HTR-8/SVneo (cell line): Measurements from ENCODE around the gene CD248.
"Not testable (repeated sequence)": the region's sequence is repeated elsewhere in the genome, so short reads cannot be mapped to it uniquely, and the experiment has no call there.

Experiments used
- DNase-seq: peaks from one replicate; pipeline ENCODE4 v3.0.0; 2011; ENCODE audit warnings: low spot score, mixed read lengths; ENCODE audit not compliant: insufficient read length
- FAIRE-seq: peaks from 2 replicates; lab custom pipeline; 2011; peaks lifted over from hg19 to GRCh38; lab: Jason Lieb, UNC

The CD248 gene

GRCh38 chr11:66279092-66279734, 37.6 kb downstream of the CD248 start:
- DNase-seq (no peak), FAIRE-seq (peak; percentile 81)

- DNase-seq, result no peak
- FAIRE-seq, result no peak
Measured at GRCh38 chr11:66278363-66279091, 38.3 kb downstream of the CD248 start.

DNA sequence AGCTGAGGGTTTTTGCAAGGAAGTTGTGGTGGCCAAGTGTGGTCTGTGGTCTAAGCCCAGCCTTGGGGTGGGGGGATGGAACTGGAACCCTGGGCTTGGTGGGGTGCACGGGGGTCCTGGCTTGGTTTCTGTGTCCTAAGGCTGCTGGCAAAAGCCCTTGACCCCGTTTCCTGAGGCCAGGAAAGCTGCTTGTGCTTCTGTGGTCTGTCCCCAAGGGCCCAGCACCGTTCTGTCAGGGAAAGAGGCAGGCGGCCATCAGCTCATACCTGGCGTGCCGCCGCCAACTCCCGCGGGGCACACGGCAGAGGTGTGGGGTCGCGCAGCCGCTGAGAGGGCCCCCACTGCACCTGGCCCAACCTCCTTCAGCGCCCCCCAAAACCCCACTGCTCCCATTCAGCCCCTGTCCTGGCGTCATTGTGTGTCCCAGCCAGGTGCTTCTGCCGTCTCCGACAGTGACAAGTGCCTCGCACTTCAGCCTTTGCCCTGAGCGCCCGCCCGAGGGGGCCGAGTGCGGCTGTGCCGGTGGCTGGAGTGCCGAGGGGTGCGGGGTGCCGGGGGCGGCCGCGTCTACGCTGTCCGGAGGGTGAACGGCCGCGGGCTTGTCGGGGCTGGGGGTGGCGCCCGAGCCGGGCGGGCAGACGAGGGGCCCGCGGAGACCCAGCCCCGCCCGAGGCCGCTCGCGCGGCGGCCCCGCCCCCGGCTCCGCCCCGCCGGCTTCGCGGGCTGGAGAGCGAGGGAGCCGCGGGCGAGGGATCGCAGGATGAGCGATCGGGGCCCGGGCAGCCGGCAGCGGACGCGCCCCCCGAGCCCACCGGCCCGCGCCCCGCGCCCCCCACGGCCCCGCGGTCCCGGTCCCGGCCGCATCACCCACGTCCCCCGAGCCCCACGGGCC, 39.1 kb downstream of the CD248 start, which contains the start of gene CNIH2:
Gene CNIH2 (plus strand): TSS at position 705 of the 892 bp plus-strand sequence. CDS start 282 bp downstream, outside the sequence.
- FAIRE-seq (peak; percentile 94), DNase-seq (peak; percentile 79)

DNA sequence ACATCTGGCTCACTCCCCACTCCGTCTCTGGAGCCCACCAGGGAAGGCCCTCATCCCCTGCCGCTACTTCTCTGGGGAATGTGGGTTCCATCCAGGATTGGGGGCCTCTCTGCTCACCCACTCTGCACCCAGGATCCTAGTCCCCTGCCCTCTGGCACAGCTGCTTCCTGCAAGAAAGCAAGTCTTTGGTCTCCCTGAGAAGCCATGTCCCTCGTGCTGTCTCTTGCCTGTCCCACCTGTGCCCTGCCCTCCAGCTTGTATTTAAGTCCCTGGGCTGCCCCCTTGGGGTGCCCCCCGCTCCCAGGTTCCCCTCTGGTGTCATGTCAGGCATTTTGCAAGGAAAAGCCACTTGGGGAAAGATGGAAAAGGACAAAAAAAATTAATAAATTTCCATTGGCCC, 39.8 kb downstream of the CD248 start:
- peak; percentile 42 for FAIRE-seq

DNA sequence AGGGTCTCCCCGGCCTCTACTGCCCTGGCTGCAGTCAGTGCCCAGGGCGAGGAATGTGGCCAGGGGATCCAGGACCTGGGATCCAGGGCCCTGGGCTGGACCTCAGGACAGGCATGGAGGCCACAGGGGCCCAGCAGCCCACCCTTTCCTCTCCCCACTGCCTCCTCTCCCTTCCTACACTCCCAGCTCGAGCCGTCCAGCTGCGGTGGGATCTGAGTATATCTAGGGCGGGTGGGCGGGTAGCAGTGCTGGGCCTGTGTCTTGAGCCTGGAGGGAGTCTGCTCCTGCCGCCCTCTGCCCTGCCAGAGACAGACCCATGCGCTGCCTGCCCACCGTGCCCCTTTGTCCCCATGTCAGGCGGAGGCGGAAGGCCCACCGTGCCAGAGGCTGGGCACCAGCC, 40.2 kb downstream of the CD248 start:
- FAIRE-seq, DNase-seq: not testable (repeated sequence)

More for the DNA sequence above, 39.8 kb downstream of the CD248 start:
- DNase-seq, result not testable (repeated sequence)

DNA sequence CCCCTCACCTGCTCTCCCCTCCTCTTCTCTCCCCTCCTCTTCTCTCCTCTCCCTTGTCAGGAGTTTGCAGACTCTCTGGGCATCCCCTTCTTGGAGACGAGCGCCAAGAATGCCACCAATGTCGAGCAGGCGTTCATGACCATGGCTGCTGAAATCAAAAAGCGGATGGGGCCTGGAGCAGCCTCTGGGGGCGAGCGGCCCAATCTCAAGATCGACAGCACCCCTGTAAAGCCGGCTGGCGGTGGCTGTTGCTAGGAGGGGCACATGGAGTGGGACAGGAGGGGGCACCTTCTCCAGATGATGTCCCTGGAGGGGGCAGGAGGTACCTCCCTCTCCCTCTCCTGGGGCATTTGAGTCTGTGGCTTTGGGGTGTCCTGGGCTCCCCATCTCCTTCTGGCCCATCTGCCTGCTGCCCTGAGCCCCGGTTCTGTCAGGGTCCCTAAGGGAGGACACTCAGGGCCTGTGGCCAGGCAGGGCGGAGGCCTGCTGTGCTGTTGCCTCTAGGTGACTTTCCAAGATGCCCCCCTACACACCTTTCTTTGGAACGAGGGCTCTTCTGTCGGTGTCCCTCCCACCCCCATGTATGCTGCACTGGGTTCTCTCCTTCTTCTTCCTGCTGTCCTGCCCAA, 40.7 kb downstream of the CD248 start:
- FAIRE-seq, result no peak

DNA sequence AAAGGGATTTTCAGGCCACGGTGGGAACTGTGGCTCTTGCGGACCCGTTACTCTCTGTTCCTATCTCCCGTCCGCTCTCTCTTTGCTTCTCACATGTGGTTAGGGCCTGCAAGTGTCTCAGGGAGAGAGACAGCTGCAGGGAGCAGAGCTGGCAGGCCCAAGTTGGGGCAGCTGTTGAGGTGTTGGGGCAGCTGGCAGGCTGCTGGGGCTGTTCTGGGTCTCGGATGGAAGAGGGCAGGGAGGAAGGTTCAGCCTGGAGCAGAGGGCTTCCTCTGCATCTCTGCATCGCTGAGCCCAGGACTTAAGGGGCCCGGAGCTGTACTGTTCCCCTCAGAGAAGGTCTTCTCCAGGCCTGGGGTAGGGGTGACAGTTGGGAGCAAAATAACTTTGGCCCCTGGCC, 41.4 kb downstream of the CD248 start:
- DNase-seq, result no peak
- FAIRE-seq, result peak; percentile 48

More for the DNA sequence above, 40.7 kb downstream of the CD248 start:
- no peak for DNase-seq

- FAIRE-seq (no peak), DNase-seq (no peak)
Measured at GRCh38 chr11:66274219-66274618, 42.6 kb downstream of the CD248 start.

DNA sequence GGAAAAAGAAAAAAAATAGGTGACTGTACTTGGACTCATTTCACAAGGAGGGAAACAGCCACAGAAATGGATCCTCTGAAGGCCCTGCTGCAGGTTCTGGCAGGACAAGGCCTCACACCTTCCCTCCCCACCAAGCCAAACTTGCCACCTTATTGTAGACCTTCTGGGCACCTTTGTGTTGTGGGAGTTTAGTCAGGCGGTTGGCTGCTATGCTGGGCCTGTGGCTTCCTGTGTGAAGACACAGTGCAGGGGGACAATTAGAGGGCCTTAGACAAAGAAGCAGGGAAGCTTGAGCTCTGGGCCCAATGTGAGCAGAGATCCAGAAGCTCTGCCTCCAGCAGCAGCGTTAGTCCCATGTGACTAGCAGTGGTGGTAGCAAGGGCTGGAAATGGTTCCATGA, 44.2 kb downstream of the CD248 start:
- no peak for DNase-seq

DNA sequence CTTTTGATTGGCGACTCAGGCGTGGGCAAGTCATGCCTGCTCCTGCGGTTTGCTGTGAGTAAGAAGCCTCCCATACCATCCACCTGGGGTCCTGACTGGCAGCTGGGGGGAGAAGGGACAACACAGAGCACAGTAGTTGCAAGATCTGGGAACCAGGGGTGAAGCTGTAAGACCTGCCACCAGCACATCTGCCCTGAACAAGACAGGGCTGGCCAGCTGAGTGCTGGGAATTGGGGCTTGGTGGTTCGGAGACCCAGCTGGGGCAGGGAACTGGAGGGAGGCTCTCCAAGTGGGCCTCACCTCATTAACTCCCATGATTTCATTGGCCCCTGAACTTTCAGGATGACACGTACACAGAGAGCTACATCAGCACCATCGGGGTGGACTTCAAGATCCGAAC, 45.0 kb downstream of the CD248 start:
- no peak for DNase-seq
- FAIRE-seq, result peak; percentile 51

More for the DNA sequence above, 44.2 kb downstream of the CD248 start:
- FAIRE-seq, result no peak

GRCh38 chr11:66268952-66269905, 47.6 kb downstream of the CD248 start:
- DNase-seq, result peak; percentile 80
- FAIRE-seq, result peak; percentile 95

GRCh38 chr11:66268244-66268951, 48.4 kb downstream of the CD248 start, which contains the start of gene RAB1B:
Gene RAB1B (plus strand): TSS chr11:66268639. CDS start chr11:66268680, 41 bp downstream.
- FAIRE-seq (peak; percentile 100), DNase-seq (peak; percentile 100)

DNA sequence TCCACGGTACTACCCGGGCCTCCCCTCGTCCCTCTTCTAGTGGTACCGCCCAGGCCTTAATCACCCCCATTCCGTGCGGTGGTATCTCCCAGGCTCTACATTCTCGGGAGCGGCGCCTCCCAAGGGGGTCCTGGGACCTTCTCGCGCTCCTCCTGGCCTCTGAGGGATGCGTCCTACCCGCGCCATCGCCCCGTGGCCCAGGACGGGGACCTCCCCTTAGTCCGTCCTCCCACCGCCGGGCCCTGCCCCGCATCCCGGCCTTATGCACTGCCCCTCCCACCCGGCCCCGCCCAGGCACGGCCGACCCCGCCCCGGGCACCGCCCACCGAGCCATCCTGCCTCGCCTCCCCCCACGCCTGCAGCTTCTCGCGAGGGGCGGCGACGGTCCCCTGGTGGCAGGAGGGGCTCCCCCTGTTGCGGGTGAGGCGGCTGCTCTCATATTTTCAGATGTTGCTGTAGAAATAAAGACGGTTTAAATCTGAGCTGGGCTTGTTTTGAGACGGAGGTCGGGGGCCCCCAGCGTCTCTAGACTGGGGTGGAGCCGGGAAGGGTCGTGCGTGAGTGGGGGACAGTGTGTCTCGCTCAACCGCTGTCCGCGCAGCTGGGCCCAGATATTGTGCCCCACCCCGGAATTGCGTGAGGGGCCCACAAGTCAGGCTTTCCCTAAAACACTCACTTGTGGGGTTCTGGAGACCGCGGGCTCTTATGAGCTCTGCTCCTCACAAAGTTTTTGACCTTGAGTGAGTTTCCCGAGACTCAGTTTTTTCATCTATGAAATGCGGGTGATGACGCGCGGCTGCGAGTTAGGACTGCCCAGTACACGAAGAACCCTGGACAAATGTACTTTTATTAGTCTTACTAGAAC, 49.2 kb downstream of the CD248 start:
- DNase-seq (peak; percentile 94), FAIRE-seq (no peak)

DNA sequence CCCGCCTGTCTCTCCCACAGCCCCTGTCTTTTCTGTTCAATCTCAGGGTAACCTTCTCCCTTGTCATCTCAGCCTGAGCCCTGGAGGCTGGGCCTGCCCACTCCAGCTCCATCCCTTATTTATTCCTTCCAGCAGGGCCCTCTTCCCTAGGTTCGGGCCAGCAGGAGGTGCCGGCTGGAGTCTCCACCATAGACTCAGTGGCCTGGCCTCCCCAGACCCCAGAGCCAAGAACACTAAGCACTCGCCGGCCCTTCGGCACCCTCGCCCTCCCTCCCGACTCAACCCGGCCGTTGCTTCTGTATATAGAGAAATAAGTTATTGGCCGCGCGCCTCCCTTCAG, 49.8 kb downstream of the CD248 start:
- no peak for DNase-seq

GRCh38 chr11:66266378-66267038, 50.3 kb downstream of the CD248 start:
- FAIRE-seq (peak; percentile 83), DNase-seq (no peak)

More for the DNA sequence above, 49.8 kb downstream of the CD248 start:
- peak; percentile 13 for FAIRE-seq

GRCh38 chr11:66265531-66266377, 51.1 kb downstream of the CD248 start:
- FAIRE-seq, result peak; percentile 52
- DNase-seq, result no peak
